Measurements from ENCODE around the gene HCN3.

HCN3 gene

DNA sequence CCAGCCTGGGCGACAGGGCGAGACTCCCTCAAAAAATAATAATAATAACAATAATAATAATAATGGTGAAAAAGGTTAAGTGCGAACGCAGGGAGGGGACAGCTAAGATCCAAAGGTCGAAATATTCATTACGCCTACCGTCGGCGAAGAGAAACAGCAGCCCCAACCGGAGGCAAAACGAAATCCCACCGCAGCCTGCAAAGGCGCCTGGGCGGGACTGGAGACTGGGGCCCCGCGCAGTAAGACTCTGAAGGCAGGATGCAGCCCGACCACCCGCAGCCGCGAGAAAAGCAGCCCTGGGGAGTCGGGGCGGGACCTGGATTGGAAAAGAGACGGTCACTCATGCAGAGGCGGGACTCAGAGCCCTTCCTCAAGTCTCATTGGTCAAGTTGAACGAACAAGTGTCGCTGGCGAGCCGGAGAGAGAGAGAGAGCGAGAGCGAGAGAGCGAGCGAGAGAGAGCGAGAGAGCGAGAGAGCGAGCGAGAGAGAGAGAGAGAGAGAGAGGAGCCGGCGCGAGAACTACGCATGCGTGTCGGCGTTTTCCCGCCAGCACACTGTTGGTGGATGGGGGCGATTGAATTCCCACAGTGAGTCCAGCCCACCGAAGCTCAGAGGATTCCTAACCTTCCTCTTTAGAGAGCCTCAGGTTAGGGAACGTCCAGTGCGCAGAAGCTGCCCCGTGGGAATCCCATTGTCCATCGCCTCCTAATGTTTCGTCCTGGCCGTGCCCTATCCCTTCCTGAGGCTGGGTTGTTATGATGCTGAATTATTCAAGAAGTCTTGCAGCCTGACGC is 32.7 kb upstream of the HCN3 start (continued):
- TF ChIP-seq, protein P1, sequence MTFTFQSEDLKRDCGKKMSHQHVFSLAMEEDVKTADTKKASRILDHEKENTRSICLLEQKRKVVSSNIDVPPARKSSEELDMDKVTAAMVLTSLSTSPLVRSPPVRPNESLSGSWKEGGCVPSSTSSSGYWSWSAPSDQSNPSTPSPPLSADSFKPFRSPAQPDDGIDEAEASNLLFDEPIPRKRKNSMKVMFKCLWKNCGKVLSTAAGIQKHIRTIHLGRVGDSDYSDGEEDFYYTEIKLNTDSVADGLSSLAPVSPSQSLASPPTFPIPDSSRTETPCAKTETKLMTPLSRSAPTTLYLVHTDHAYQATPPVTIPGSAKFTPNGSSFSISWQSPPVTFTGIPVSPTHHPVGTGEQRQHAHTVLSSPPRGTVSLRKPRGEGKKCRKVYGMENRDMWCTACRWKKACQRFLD (tag by site-specific recombination; IDR thresholded peaks at IDR 0.05), result peak; percentile 97
- TF ChIP-seq HOXC10 (CRISPR knock-in tag; IDR thresholded peaks at IDR 0.05) (no peak), ZBTB8A (tag by site-specific recombination; IDR thresholded peaks at IDR 0.05) (peak; percentile 96), ZNF274 (IDR thresholded peaks at IDR 0.05; ENCODE audit: low read length) (no peak), ZNF274 (tag by site-specific recombination; IDR thresholded peaks at IDR 0.05; ENCODE audit: borderline replicate concordance) (no peak), OSR2 (tag by site-specific recombination; IDR thresholded peaks at IDR 0.05) (peak; percentile 90), ZNF529 (tag by site-specific recombination; IDR thresholded peaks at IDR 0.05; ENCODE audit: insufficient replicate concordance) (no peak), ZNF843 (tag by site-specific recombination; IDR thresholded peaks at IDR 0.05) (peak; percentile 99), ZNF548 (tag by site-specific recombination; IDR thresholded peaks at IDR 0.05) (peak; percentile 69; the same call in 1 of the 2 replicates), ZNF138 (tag by site-specific recombination; IDR thresholded peaks at IDR 0.05; ENCODE audit: borderline replicate concordance) (peak; percentile 92), ZNF174 (tag by site-specific recombination; IDR thresholded peaks at IDR 0.05) (no peak), ZNF302 (tag by site-specific recombination; IDR thresholded peaks at IDR 0.05; ENCODE audit: low read depth) (peak; percentile 98; the same call in 1 of the 2 replicates), ZNF324 (tag by site-specific recombination; IDR thresholded peaks at IDR 0.05) (peak; percentile 100), ZNF121 (tag by site-specific recombination; IDR thresholded peaks at IDR 0.05) (peak; percentile 99), ZNF626 (tag by site-specific recombination; IDR thresholded peaks at IDR 0.05) (no peak; the same call in 1 of the 2 replicates), ZNF16 (tag by site-specific recombination; IDR thresholded peaks at IDR 0.05; ENCODE audit: low read depth) (no peak), ZNF26 (tag by site-specific recombination; IDR thresholded peaks at IDR 0.05) (no peak; the same call in 1 of the 2 replicates), PRDM1 (tag by site-specific recombination; IDR thresholded peaks at IDR 0.05) (peak; percentile 100), ZNF266 (tag by site-specific recombination; IDR thresholded peaks at IDR 0.05; ENCODE audit: low read depth) (peak; percentile 74; the same call in 1 of the 2 replicates), ZNF416 (tag by site-specific recombination; IDR thresholded peaks at IDR 0.05) (peak; percentile 65; the same call in 1 of the 2 replicates), MYNN (tag by site-specific recombination; IDR thresholded peaks at IDR 0.05; ENCODE audit: borderline replicate concordance) (peak; percentile 90), ZNF155 (tag by site-specific recombination; IDR thresholded peaks at IDR 0.05) (peak; percentile 96), AEBP2 (tag by site-specific recombination; IDR thresholded peaks at IDR 0.05; ENCODE audit: borderline replicate concordance) (peak; percentile 100), ZNF140 (tag by site-specific recombination; IDR thresholded peaks at IDR 0.05) (peak; percentile 38; the same call in 1 of the 2 replicates)
- TF ChIP-seq, protein P2, sequence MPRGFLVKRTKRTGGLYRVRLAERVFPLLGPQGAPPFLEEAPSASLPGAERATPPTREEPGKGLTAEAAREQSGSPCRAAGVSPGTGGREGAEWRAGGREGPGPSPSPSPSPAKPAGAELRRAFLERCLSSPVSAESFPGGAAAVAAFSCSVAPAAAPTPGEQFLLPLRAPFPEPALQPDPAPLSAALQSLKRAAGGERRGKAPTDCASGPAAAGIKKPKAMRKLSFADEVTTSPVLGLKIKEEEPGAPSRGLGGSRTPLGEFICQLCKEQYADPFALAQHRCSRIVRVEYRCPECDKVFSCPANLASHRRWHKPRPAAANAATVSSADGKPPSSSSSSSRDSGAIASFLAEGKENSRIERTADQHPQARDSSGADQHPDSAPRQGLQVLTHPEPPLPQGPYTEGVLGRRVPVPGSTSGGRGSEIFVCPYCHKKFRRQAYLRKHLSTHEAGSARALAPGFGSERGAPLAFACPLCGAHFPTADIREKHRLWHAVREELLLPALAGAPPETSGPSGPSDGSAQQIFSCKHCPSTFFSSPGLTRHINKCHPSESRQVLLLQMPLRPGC (tag by site-specific recombination; IDR thresholded peaks at IDR 0.05), result peak; percentile 100
- TF ChIP-seq, protein P3, sequence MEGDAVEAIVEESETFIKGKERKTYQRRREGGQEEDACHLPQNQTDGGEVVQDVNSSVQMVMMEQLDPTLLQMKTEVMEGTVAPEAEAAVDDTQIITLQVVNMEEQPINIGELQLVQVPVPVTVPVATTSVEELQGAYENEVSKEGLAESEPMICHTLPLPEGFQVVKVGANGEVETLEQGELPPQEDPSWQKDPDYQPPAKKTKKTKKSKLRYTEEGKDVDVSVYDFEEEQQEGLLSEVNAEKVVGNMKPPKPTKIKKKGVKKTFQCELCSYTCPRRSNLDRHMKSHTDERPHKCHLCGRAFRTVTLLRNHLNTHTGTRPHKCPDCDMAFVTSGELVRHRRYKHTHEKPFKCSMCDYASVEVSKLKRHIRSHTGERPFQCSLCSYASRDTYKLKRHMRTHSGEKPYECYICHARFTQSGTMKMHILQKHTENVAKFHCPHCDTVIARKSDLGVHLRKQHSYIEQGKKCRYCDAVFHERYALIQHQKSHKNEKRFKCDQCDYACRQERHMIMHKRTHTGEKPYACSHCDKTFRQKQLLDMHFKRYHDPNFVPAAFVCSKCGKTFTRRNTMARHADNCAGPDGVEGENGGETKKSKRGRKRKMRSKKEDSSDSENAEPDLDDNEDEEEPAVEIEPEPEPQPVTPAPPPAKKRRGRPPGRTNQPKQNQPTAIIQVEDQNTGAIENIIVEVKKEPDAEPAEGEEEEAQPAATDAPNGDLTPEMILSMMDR (tag by site-specific recombination; IDR thresholded peaks at IDR 0.05), result peak; percentile 87; the same call in 1 of the 2 replicates
- TF ChIP-seq, protein P4, sequence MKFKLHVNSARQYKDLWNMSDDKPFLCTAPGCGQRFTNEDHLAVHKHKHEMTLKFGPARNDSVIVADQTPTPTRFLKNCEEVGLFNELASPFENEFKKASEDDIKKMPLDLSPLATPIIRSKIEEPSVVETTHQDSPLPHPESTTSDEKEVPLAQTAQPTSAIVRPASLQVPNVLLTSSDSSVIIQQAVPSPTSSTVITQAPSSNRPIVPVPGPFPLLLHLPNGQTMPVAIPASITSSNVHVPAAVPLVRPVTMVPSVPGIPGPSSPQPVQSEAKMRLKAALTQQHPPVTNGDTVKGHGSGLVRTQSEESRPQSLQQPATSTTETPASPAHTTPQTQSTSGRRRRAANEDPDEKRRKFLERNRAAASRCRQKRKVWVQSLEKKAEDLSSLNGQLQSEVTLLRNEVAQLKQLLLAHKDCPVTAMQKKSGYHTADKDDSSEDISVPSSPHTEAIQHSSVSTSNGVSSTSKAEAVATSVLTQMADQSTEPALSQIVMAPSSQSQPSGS (tag by site-specific recombination; IDR thresholded peaks at IDR 0.05; ENCODE audit: low read depth), result peak; percentile 96
- TF ChIP-seq, protein P5, sequence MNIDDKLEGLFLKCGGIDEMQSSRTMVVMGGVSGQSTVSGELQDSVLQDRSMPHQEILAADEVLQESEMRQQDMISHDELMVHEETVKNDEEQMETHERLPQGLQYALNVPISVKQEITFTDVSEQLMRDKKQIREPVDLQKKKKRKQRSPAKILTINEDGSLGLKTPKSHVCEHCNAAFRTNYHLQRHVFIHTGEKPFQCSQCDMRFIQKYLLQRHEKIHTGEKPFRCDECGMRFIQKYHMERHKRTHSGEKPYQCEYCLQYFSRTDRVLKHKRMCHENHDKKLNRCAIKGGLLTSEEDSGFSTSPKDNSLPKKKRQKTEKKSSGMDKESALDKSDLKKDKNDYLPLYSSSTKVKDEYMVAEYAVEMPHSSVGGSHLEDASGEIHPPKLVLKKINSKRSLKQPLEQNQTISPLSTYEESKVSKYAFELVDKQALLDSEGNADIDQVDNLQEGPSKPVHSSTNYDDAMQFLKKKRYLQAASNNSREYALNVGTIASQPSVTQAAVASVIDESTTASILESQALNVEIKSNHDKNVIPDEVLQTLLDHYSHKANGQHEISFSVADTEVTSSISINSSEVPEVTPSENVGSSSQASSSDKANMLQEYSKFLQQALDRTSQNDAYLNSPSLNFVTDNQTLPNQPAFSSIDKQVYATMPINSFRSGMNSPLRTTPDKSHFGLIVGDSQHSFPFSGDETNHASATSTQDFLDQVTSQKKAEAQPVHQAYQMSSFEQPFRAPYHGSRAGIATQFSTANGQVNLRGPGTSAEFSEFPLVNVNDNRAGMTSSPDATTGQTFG (tag by site-specific recombination; IDR thresholded peaks at IDR 0.05; ENCODE audit: borderline replicate concordance), result peak; percentile 100

Data from HEK293 (cell line).